HEK293 (cell line): ENCODE data around the gene CDK5.

ENCODE experiments used
- EGR2 ChIP-seq: fragments of 450-650 bp; formaldehyde crosslinking; IDR thresholded peaks from 2 replicates; pipeline ENCODE4 v1.5.1; 2016; ENCODE audit warnings: low read depth, missing biosample characterization, missing genetic modification characterization
- GLIS1 ChIP-seq: fragments of 450-650 bp; formaldehyde crosslinking; IDR thresholded peaks from 2 replicates; pipeline ENCODE4 v1.5.1; 2016; ENCODE audit warnings: missing biosample characterization, missing genetic modification characterization
- GLIS2 ChIP-seq: fragments of 450-650 bp; formaldehyde crosslinking; IDR thresholded peaks from 2 replicates; pipeline ENCODE4 v1.5.1; 2016; ENCODE audit warnings: missing biosample characterization, missing genetic modification characterization
- IKZF3 ChIP-seq: fragments of 450-650 bp; IDR thresholded peaks from 2 replicates; pipeline ENCODE4 v1.5.0; 2018; ENCODE audit warnings: missing biosample characterization, mild to moderate bottlenecking, missing genetic modification characterization, moderate library complexity
- KLF1 ChIP-seq: fragments of 450-650 bp; formaldehyde crosslinking; IDR thresholded peaks from 2 replicates; pipeline ENCODE4 v1.5.1; 2016; ENCODE audit warnings: missing biosample characterization, missing genetic modification characterization
- MZF1 ChIP-seq: fragments of 450-650 bp; formaldehyde crosslinking; IDR thresholded peaks from 2 replicates; pipeline ENCODE4 v1.5.1; 2017; ENCODE audit warnings: missing biosample characterization, missing genetic modification characterization, borderline replicate concordance
- TSHZ1 ChIP-seq: fragments of 450-650 bp; formaldehyde crosslinking; IDR thresholded peaks from 2 replicates; pipeline ENCODE4 v1.5.1; 2016; ENCODE audit warnings: missing biosample characterization, missing genetic modification characterization, borderline replicate concordance
- ZBTB20 ChIP-seq: fragments of 450-650 bp; formaldehyde crosslinking; IDR thresholded peaks from 2 replicates; pipeline ENCODE4 v1.5.1; 2016; ENCODE audit warnings: missing biosample characterization, missing genetic modification characterization
- ZEB2 ChIP-seq: fragments of 450-650 bp; formaldehyde crosslinking; IDR thresholded peaks from 2 replicates; pipeline ENCODE4 v1.5.1; 2016; ENCODE audit warnings: missing biosample characterization, missing genetic modification characterization
- ZIC2 ChIP-seq: fragments of 450-650 bp; formaldehyde crosslinking; IDR thresholded peaks from 2 replicates; pipeline ENCODE4 v1.5.1; 2016; ENCODE audit warnings: missing biosample characterization, missing genetic modification characterization
- ZNF114 ChIP-seq: fragments of 450-650 bp; formaldehyde crosslinking; IDR thresholded peaks from 2 replicates; pipeline ENCODE4 v1.5.0; 2017; ENCODE audit warnings: missing biosample characterization, missing genetic modification characterization
- ZNF140 ChIP-seq: fragments of 450-650 bp; formaldehyde crosslinking; IDR thresholded peaks from 2 replicates; pipeline ENCODE4 v1.5.1; 2016; ENCODE audit warnings: missing biosample characterization, missing genetic modification characterization
- ZNF335 ChIP-seq: fragments of 450-650 bp; formaldehyde crosslinking; conservative IDR thresholded peaks from 2 replicates; pipeline ENCODE4 v1.5.1; 2016; ENCODE audit warnings: missing biosample characterization, missing genetic modification characterization
- ZNF341 ChIP-seq: fragments of 450-650 bp; formaldehyde crosslinking; IDR thresholded peaks from 2 replicates; pipeline ENCODE4; 2016; ENCODE audit warnings: low read depth, missing biosample characterization, missing genetic modification characterization
- ZNF37A ChIP-seq: fragments of 450-650 bp; IDR thresholded peaks from 2 replicates; pipeline ENCODE4 v1.5.1; 2018; ENCODE audit warnings: missing biosample characterization, missing genetic modification characterization
- ZNF391 ChIP-seq: fragments of 450-650 bp; formaldehyde crosslinking; IDR thresholded peaks from 2 replicates; pipeline ENCODE4 v1.5.1; 2016; ENCODE audit warnings: low read depth, missing biosample characterization, missing genetic modification characterization, borderline replicate concordance
- ZNF394 ChIP-seq: fragments of 450-650 bp; formaldehyde crosslinking; IDR thresholded peaks from 2 replicates; pipeline ENCODE4 v1.5.1; 2016; ENCODE audit warnings: missing biosample characterization, missing genetic modification characterization, mild to moderate bottlenecking, moderate library complexity, borderline replicate concordance
- ZNF501 ChIP-seq: fragments of 450-650 bp; formaldehyde crosslinking; IDR thresholded peaks from 2 replicates; pipeline ENCODE4 v1.5.1; 2016; ENCODE audit warnings: missing biosample characterization, missing genetic modification characterization
- ZNF544 ChIP-seq: fragments of 450-650 bp; formaldehyde crosslinking; IDR thresholded peaks from 2 replicates; pipeline ENCODE4 v1.5.0; 2017; ENCODE audit warnings: missing biosample characterization, missing genetic modification characterization
- ZNF549 ChIP-seq: fragments of 450-650 bp; IDR thresholded peaks from 2 replicates; pipeline ENCODE4 v1.5.1; 2018; ENCODE audit warnings: missing biosample characterization, missing genetic modification characterization, mild to moderate bottlenecking, inconsistent platforms, moderate library complexity
- ZNF621 ChIP-seq: fragments of 450-650 bp; formaldehyde crosslinking; IDR thresholded peaks from 2 replicates; pipeline ENCODE4 v1.5.1; 2017; ENCODE audit warnings: missing biosample characterization, missing genetic modification characterization
- ZNF624 ChIP-seq: fragments of 450-650 bp; formaldehyde crosslinking; IDR thresholded peaks from 2 replicates; pipeline ENCODE4 v1.5.1; 2017; ENCODE audit warnings: missing biosample characterization, missing genetic modification characterization
- ZNF626 ChIP-seq: fragments of 450-650 bp; sonication (Bioruptor Pico); formaldehyde crosslinking; IDR thresholded peaks from 2 replicates; pipeline ENCODE4 v1.5.1; 2018; ENCODE audit warnings: missing biosample characterization, missing genetic modification characterization, inconsistent platforms
- ZNF660 ChIP-seq: fragments of 450-650 bp; IDR thresholded peaks from 2 replicates; pipeline ENCODE4 v1.5.1; 2018; ENCODE audit warnings: missing biosample characterization, mild to moderate bottlenecking, missing genetic modification characterization
- ZNF76 ChIP-seq: fragments of 450-650 bp; formaldehyde crosslinking; IDR thresholded peaks from 2 replicates; pipeline ENCODE4; 2016; ENCODE audit warnings: low read depth, missing biosample characterization, missing genetic modification characterization, borderline replicate concordance
- ZSCAN16 ChIP-seq: fragments of 450-650 bp; formaldehyde crosslinking; IDR thresholded peaks from 2 replicates; pipeline ENCODE4 v1.5.1; 2016; ENCODE audit warnings: missing biosample characterization, missing genetic modification characterization
- ZSCAN30 ChIP-seq: fragments of 450-650 bp; IDR thresholded peaks from 2 replicates; pipeline ENCODE4 v1.5.1; 2018; ENCODE audit warnings: missing biosample characterization, mild to moderate bottlenecking, missing genetic modification characterization, moderate library complexity
- TF ChIP-seq, protein P1 (sequence below): sonication (generic); formaldehyde crosslinking; IDR thresholded peaks from 2 replicates; pipeline ENCODE4 v1.8.1; 2022; ENCODE audit warnings: mild to moderate bottlenecking, moderate library complexity, missing genetic modification reagents
- TF ChIP-seq, protein P2 (sequence below): fragments of 450-650 bp; formaldehyde crosslinking; IDR thresholded peaks from 2 replicates; pipeline ENCODE4 v1.5.1; 2016; ENCODE audit warnings: missing biosample characterization, missing genetic modification characterization
- TF ChIP-seq, protein P3 (sequence below): fragments of 450-650 bp; IDR thresholded peaks from 2 replicates; pipeline ENCODE4 v1.5.1; 2018; ENCODE audit warnings: missing biosample characterization, mild to moderate bottlenecking, missing genetic modification characterization
- TF ChIP-seq, protein P4 (sequence below): fragments of 450-650 bp; IDR thresholded peaks from 2 replicates; pipeline ENCODE4 v1.5.1; 2018; ENCODE audit warnings: missing biosample characterization, missing genetic modification characterization

CDK5 gene

DNA sequence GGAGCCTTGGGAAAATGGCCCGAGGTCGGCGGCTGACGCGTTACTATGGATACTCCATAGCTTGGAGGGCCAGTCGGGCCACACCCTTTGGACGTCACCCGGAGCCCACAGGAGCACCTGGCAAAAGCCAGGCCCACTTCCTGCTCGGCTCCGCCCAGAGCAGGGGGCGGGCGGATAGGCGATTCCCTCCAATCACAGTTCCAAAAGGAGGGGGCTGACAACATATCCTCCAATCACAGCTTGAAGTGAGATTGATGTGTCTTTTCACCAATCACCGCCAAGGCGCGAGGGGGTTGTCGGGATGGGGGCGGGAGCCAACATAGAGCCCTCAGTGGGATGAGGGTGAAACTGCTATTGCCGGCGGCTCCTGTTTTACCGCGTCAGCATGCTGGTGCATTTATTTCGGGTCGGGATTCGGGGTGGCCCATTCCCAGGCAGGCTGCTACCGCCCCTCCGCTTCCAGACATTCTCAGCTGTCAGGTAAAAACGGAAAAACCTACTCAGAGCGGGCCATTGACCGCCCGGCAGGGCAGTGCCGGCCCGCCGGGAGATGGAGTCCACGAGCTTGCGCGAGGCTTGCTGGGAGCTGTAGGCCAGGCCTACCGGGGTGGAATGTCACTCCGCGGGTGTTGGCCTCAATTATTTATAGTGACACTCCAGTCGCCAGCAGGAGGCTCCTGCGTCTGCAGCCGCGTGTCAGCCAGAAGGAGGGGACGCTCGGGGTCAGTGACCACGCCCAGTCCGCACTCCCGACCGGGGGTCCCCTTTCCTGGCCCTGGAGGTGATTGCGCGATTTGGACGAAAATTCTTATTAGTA is 29.4 kb downstream of the CDK5 start, which contains the start of gene ABCB8 (continued):
- TF ChIP-seq, protein P1, sequence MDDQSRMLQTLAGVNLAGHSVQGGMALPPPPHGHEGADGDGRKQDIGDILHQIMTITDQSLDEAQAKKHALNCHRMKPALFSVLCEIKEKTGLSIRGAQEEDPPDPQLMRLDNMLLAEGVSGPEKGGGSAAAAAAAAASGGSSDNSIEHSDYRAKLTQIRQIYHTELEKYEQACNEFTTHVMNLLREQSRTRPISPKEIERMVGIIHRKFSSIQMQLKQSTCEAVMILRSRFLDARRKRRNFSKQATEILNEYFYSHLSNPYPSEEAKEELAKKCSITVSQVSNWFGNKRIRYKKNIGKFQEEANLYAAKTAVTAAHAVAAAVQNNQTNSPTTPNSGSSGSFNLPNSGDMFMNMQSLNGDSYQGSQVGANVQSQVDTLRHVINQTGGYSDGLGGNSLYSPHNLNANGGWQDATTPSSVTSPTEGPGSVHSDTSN (CRISPR knock-in tag) = peak; percentile 86; the same call in 1 of the 2 replicates
- TF ChIP-seq ZSCAN16 (tag by site-specific recombination) (no peak), ZSCAN30 (tag by site-specific recombination) (peak; percentile 85), ZNF114 (no peak), ZNF660 (tag by site-specific recombination) (peak; percentile 82; the same call in 1 of the 2 replicates), ZNF544 (tag by site-specific recombination) (no peak), IKZF3 (tag by site-specific recombination) (peak; percentile 76), ZNF140 (tag by site-specific recombination) (no peak), ZNF37A (tag by site-specific recombination) (no peak), ZNF621 (no peak), TSHZ1 (tag by site-specific recombination) (peak; percentile 64; the same call in 1 of the 2 replicates), GLIS2 (tag by site-specific recombination) (peak; percentile 78), ZBTB20 (tag by site-specific recombination) (peak; percentile 79), ZNF335 (tag by site-specific recombination) (peak; percentile 100), EGR2 (tag by site-specific recombination) (0 out of 2 replicates have a peak, but pooled peaks have one; percentile 5), ZNF76 (tag by site-specific recombination) (peak; percentile 98), MZF1 (tag by site-specific recombination) (no peak), ZNF391 (tag by site-specific recombination) (0 out of 2 replicates have a peak, but pooled peaks have one; percentile 26), ZNF341 (peak; percentile 50), ZNF501 (tag by site-specific recombination) (peak; percentile 80; the same call in 1 of the 2 replicates), GLIS1 (tag by site-specific recombination) (peak; percentile 88), ZEB2 (tag by site-specific recombination) (peak; percentile 76), ZNF394 (tag by site-specific recombination) (peak; percentile 55), ZIC2 (tag by site-specific recombination) (peak; percentile 82), ZNF624 (no peak), ZNF626 (tag by site-specific recombination) (no peak), ZNF549 (tag by site-specific recombination) (no peak), KLF1 (peak; percentile 74)
- TF ChIP-seq, protein P2, sequence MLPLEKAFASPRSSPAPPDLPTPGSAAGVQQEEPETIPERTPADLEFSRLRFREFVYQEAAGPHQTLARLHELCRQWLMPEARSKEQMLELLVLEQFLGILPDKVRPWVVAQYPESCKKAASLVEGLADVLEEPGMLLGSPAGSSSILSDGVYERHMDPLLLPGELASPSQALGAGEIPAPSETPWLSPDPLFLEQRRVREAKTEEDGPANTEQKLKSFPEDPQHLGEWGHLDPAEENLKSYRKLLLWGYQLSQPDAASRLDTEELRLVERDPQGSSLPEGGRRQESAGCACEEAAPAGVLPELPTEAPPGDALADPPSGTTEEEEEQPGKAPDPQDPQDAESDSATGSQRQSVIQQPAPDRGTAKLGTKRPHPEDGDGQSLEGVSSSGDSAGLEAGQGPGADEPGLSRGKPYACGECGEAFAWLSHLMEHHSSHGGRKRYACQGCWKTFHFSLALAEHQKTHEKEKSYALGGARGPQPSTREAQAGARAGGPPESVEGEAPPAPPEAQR (tag by site-specific recombination) = 0 out of 2 replicates have a peak, but pooled peaks have one; percentile 38
- TF ChIP-seq, protein P3, sequence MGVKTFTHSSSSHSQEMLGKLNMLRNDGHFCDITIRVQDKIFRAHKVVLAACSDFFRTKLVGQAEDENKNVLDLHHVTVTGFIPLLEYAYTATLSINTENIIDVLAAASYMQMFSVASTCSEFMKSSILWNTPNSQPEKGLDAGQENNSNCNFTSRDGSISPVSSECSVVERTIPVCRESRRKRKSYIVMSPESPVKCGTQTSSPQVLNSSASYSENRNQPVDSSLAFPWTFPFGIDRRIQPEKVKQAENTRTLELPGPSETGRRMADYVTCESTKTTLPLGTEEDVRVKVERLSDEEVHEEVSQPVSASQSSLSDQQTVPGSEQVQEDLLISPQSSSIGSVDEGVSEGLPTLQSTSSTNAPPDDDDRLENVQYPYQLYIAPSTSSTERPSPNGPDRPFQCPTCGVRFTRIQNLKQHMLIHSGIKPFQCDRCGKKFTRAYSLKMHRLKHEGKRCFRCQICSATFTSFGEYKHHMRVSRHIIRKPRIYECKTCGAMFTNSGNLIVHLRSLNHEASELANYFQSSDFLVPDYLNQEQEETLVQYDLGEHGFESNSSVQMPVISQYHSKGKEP (tag by site-specific recombination) = peak; percentile 52
- TF ChIP-seq, protein P4, sequence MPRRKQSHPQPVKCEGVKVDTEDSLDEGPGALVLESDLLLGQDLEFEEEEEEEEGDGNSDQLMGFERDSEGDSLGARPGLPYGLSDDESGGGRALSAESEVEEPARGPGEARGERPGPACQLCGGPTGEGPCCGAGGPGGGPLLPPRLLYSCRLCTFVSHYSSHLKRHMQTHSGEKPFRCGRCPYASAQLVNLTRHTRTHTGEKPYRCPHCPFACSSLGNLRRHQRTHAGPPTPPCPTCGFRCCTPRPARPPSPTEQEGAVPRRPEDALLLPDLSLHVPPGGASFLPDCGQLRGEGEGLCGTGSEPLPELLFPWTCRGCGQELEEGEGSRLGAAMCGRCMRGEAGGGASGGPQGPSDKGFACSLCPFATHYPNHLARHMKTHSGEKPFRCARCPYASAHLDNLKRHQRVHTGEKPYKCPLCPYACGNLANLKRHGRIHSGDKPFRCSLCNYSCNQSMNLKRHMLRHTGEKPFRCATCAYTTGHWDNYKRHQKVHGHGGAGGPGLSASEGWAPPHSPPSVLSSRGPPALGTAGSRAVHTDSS (tag by site-specific recombination) = no peak
